ENCODE measurements around the gene TXNDC2.
"Not testable (repeated sequence)": the region's sequence is repeated elsewhere in the genome, so short reads cannot be mapped to it uniquely, and the experiment has no call there.

Gene TXNDC2

GRCh38 chr18:9900699-9901098 is 14.9 kb downstream of the TXNDC2 start:
- Histone ChIP-seq H3K36me3 (replicated peaks; ENCODE audit: insufficient read depth, low read length) (no peaks in the 10 kb centered on the region), H3K9me2 (replicated peaks; ENCODE audit: insufficient read depth, low read length) (no peaks in the 10 kb centered on the region), H3K27ac (ENCODE audit: low read length) (no peak overlapping the region), H2AFZ (ENCODE audit: low read length) (no peak overlapping the region), H3K4me2 (ENCODE audit: low read depth, low read length) (no peak overlapping the region), H4K20me1 (ENCODE audit: insufficient read depth, low read length) (no peaks in the 10 kb centered on the region), H3K9ac (ENCODE audit: low read length) (no peak overlapping the region), H3K79me2 (ENCODE audit: low read length) (no peaks in the 10 kb centered on the region), H3K9me3 (replicated peaks; ENCODE audit: insufficient read depth, low read length) (no peaks in the 10 kb centered on the region), H3F3A (ENCODE audit: insufficient read depth, low read length) (no peaks in the 10 kb centered on the region), H3K4me3 (ENCODE audit: low read length) (no peak overlapping the region), H3K27me3 (replicated peaks; ENCODE audit: insufficient read depth, low read length) (no peaks in the 10 kb centered on the region), H3K4me1 (ENCODE audit: low read length) (no peaks in the 10 kb centered on the region)
- DNase-seq, result no peak
- TF ChIP-seq EZH2 (optimal IDR thresholded peaks at IDR 0.05; ENCODE audit: low read depth, low read length) (no peak), EZH2phosphoT487 (IDR thresholded peaks at IDR 0.05; ENCODE audit: low read length) (no peak), CTCF (IDR thresholded peaks at IDR 0.05; ENCODE audit: low read length) (no peak)

GRCh38 chr18:9901377-9901776 is 15.6 kb downstream of the TXNDC2 start:
- no peaks in the 10 kb centered on the region for H3K36me3 ChIP-seq (replicated peaks; ENCODE audit: insufficient read depth, low read length)
- H4K20me1 ChIP-seq (ENCODE audit: insufficient read depth, low read length), result no peaks in the 10 kb centered on the region
- no peak overlapping the region for H3K4me2 ChIP-seq (ENCODE audit: low read depth, low read length)
- no peak for DNase-seq
- H3K4me1 ChIP-seq (ENCODE audit: low read length), result no peaks in the 10 kb centered on the region
- no peak overlapping the region for H2AFZ ChIP-seq (ENCODE audit: low read length)
- TF ChIP-seq EZH2 (optimal IDR thresholded peaks at IDR 0.05; ENCODE audit: low read depth, low read length) (no peak), EZH2phosphoT487 (IDR thresholded peaks at IDR 0.05; ENCODE audit: low read length) (no peak), CTCF (IDR thresholded peaks at IDR 0.05; ENCODE audit: low read length) (no peak)
- no peak overlapping the region for H3K4me3 ChIP-seq (ENCODE audit: low read length)
- H3K9ac ChIP-seq (ENCODE audit: low read length), result no peak overlapping the region
- H3K9me2 ChIP-seq (replicated peaks; ENCODE audit: insufficient read depth, low read length), result no peaks in the 10 kb centered on the region
- no peaks in the 10 kb centered on the region for H3F3A ChIP-seq (ENCODE audit: insufficient read depth, low read length)
- no peaks in the 10 kb centered on the region for H3K27me3 ChIP-seq (replicated peaks; ENCODE audit: insufficient read depth, low read length)
- no peaks in the 10 kb centered on the region for H3K9me3 ChIP-seq (replicated peaks; ENCODE audit: insufficient read depth, low read length)
- no peak overlapping the region for H3K27ac ChIP-seq (ENCODE audit: low read length)
- no peaks in the 10 kb centered on the region for H3K79me2 ChIP-seq (ENCODE audit: low read length)

GRCh38 chr18:9902264-9902663 is 16.5 kb downstream of the TXNDC2 start:
- not testable (repeated sequence) for H3K27ac ChIP-seq (ENCODE audit: low read length); H3K27me3 ChIP-seq (replicated peaks; ENCODE audit: insufficient read depth, low read length); H3K9me3 ChIP-seq (replicated peaks; ENCODE audit: insufficient read depth, low read length); H3K79me2 ChIP-seq (ENCODE audit: low read length); H3K4me3 ChIP-seq (ENCODE audit: low read length); H3K4me2 ChIP-seq (ENCODE audit: low read depth, low read length); H3K4me1 ChIP-seq (ENCODE audit: low read length); H2AFZ ChIP-seq (ENCODE audit: low read length); H3K36me3 ChIP-seq (replicated peaks; ENCODE audit: insufficient read depth, low read length); DNase-seq; H4K20me1 ChIP-seq (ENCODE audit: insufficient read depth, low read length); H3F3A ChIP-seq (ENCODE audit: insufficient read depth, low read length); H3K9ac ChIP-seq (ENCODE audit: low read length); H3K9me2 ChIP-seq (replicated peaks; ENCODE audit: insufficient read depth, low read length)

GRCh38 chr18:9902832-9903231 is 17.1 kb downstream of the TXNDC2 start:
- TF ChIP-seq CTCF (IDR thresholded peaks at IDR 0.05; ENCODE audit: low read length), result no peak
- TF ChIP-seq EZH2 (optimal IDR thresholded peaks at IDR 0.05; ENCODE audit: low read depth, low read length), result no peak
- TF ChIP-seq EZH2phosphoT487 (IDR thresholded peaks at IDR 0.05; ENCODE audit: low read length), result no peak
- Histone ChIP-seq H3K79me2 (ENCODE audit: low read length) (no peaks in the 10 kb centered on the region), H3K27me3 (replicated peaks; ENCODE audit: insufficient read depth, low read length) (no peaks in the 10 kb centered on the region), H4K20me1 (ENCODE audit: insufficient read depth, low read length) (no peaks in the 10 kb centered on the region), H3K9me2 (replicated peaks; ENCODE audit: insufficient read depth, low read length) (no peaks in the 10 kb centered on the region), H3K27ac (ENCODE audit: low read length) (no peak overlapping the region), H3K36me3 (replicated peaks; ENCODE audit: insufficient read depth, low read length) (no peaks in the 10 kb centered on the region), H3K9me3 (replicated peaks; ENCODE audit: insufficient read depth, low read length) (no peaks in the 10 kb centered on the region), H3K9ac (ENCODE audit: low read length) (no peak overlapping the region), H2AFZ (ENCODE audit: low read length) (no peak overlapping the region), H3F3A (ENCODE audit: insufficient read depth, low read length) (no peaks in the 10 kb centered on the region), H3K4me1 (ENCODE audit: low read length) (no peaks in the 10 kb centered on the region), H3K4me3 (ENCODE audit: low read length) (no peak overlapping the region), H3K4me2 (ENCODE audit: low read depth, low read length) (no peak overlapping the region)
- no peak for DNase-seq
